A673 (cell line): ENCODE results near the gene FBXO48. TPM values are rescaled to one million over a fixed set of nuclear protein-coding genes. Genes with fewer than 3 reads are reported as not detected.

Experiments
- BruUV-seq: library from RNA; stranded (reverse); fragments of 400-500 nt; replicated peaks from 2 replicates; lab custom pipeline; 2021; lab: Mats Ljungman, UMichigan
- CTCF ChIA-PET: fragments of 300-600 bp; sonication (Branson Sonifier 250); formaldehyde crosslinking; loops from one replicate; lab custom pipeline; 2022; ENCODE audit warnings: antibody characterized with exemption; lab: Charles Lee
- POLR2A ChIA-PET: fragments of 300-600 bp; sonication (Branson Sonifier 250); formaldehyde crosslinking; loops from one replicate; lab custom pipeline; 2022; ENCODE audit warnings: antibody characterized with exemption; ENCODE audit not compliant: low non-redundant PET; lab: Charles Lee
- DNase-seq: peaks from one replicate; pipeline ENCODE4 v3.0.0-alpha.2; 2015; ENCODE audit warnings: low spot score
- H3K27ac ChIP-seq: fragments of 200-600 bp; sonication (generic); 2 replicates; pipeline ENCODE4 v1.5.1; 2016; ENCODE audit warnings: mixed run types, low read depth, mild to moderate bottlenecking, mixed read lengths, antibody characterized with exemption, low read length; ENCODE audit not compliant: poor library complexity, severe bottlenecking
- H3K27me3 ChIP-seq: fragments of 200-600 bp; sonication (generic); replicated peaks from 2 replicates; pipeline ENCODE4 v1.6.1; 2017; ENCODE audit warnings: mixed run types, low read depth, mild to moderate bottlenecking, mixed read lengths, antibody characterized with exemption, low read length; ENCODE audit not compliant: insufficient read depth, poor library complexity
- H3K36me3 ChIP-seq: fragments of 200-600 bp; sonication (generic); 2 replicates; pipeline ENCODE4 v1.6.1; 2016; ENCODE audit warnings: mixed run types, mild to moderate bottlenecking, mixed read lengths, antibody characterized with exemption, low read length; ENCODE audit not compliant: insufficient read depth, poor library complexity, severe bottlenecking
- H3K4me1 ChIP-seq: fragments of 200-600 bp; sonication (generic); 2 replicates; pipeline ENCODE4 v1.6.1; 2017; ENCODE audit warnings: mixed run types, mild to moderate bottlenecking, mixed read lengths, antibody characterized with exemption, low read length; ENCODE audit not compliant: insufficient read depth, poor library complexity, severe bottlenecking
- H3K4me3 ChIP-seq: fragments of 200-600 bp; sonication (generic); 2 replicates; pipeline ENCODE4 v1.5.1; 2016; ENCODE audit warnings: low read depth, mixed run types, mild to moderate bottlenecking, mixed read lengths, low read length; ENCODE audit not compliant: poor library complexity, severe bottlenecking
- H3K9me3 ChIP-seq: fragments of 200-600 bp; sonication (generic); 2 replicates; pipeline ENCODE4 v1.6.1; 2016; ENCODE audit warnings: mixed run types, low read depth, mild to moderate bottlenecking, mixed read lengths, antibody characterized with exemption, low read length; ENCODE audit not compliant: poor library complexity, severe bottlenecking
- EZH2 ChIP-seq: fragments of 200-600 bp; sonication (generic); IDR thresholded peaks from 2 replicates; pipeline ENCODE4 v1.6.1; 2017; ENCODE audit warnings: borderline replicate concordance, low read depth, mild to moderate bottlenecking, mixed read lengths, antibody characterized with exemption, low read length; ENCODE audit not compliant: poor library complexity, severe bottlenecking
- intact Hi-C: fragments of 100-400 bp; cut with micrococcal nuclease; formaldehyde crosslinking; loops from one replicate; pipeline ENCODE4 v1.10.0; 2022; ENCODE audit not compliant: unreplicated experiment
- total RNA-seq: library from RNA; stranded (reverse); gene quantifications from 2 replicates; pipeline ENCODE4 v1.2.3, GENCODE V29; 2021
- TF ChIP-seq, protein P1 (sequence below): fragments of 300-800, 200-600 bp; sonication (generic); conservative IDR thresholded peaks from 2 replicates; pipeline ENCODE4 v1.5.1; 2017; ENCODE audit warnings: low read depth, mild to moderate bottlenecking, antibody characterized with exemption, low read length, moderate library complexity, mixed read lengths

Gene FBXO48
- total RNA-seq, 1 experiment from 2014 or later = 2.0 TPM

DNA sequence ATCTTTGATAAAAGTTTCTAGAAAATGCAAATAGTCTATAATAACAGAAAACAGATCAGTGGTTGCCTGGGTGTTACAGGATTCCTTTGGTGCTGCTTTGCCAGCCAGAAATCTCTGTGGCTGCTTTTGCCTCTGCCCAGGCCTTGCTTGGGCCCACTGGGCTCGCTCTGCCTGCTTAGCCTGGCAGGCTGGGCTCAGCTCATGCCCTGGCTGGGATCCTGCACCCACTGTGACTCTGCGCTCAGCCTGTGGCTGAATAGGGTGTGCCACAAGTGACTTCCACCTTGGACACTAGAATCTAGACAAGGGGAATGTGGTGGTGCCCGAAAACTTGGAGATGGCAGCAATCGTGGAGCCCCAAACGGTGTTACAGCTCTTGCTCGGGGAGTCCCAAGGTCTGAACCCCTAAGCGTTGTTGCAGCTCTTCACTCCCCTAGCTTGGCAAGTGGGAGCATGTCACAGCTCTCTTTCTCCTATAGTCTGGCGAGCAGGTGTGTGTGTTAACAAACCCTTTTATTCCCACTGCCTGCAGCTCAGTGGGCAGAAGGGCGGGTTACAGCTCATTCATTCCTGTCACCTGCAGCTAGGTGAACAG is 50.9 kb downstream of the FBXO48 start:
- CTCF ChIA-PET = no interaction called here
- Histone ChIP-seq H3K27me3 (no peaks in the 10 kb centered on the region), H3K36me3 (no peaks in the 10 kb centered on the region), H3K27ac (no peak overlapping the region), H3K4me3 (no peak overlapping the region), H3K4me1 (no peaks in the 10 kb centered on the region), H3K9me3 (no peaks in the 10 kb centered on the region)
- no TSS peak for BruUV-seq
- no peak for DNase-seq
- POLR2A ChIA-PET = no interaction called here
- TF ChIP-seq EZH2 = no peak
- TF ChIP-seq, protein P1, sequence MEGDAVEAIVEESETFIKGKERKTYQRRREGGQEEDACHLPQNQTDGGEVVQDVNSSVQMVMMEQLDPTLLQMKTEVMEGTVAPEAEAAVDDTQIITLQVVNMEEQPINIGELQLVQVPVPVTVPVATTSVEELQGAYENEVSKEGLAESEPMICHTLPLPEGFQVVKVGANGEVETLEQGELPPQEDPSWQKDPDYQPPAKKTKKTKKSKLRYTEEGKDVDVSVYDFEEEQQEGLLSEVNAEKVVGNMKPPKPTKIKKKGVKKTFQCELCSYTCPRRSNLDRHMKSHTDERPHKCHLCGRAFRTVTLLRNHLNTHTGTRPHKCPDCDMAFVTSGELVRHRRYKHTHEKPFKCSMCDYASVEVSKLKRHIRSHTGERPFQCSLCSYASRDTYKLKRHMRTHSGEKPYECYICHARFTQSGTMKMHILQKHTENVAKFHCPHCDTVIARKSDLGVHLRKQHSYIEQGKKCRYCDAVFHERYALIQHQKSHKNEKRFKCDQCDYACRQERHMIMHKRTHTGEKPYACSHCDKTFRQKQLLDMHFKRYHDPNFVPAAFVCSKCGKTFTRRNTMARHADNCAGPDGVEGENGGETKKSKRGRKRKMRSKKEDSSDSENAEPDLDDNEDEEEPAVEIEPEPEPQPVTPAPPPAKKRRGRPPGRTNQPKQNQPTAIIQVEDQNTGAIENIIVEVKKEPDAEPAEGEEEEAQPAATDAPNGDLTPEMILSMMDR = no peak
- intact Hi-C loops = no loop called here

DNA sequence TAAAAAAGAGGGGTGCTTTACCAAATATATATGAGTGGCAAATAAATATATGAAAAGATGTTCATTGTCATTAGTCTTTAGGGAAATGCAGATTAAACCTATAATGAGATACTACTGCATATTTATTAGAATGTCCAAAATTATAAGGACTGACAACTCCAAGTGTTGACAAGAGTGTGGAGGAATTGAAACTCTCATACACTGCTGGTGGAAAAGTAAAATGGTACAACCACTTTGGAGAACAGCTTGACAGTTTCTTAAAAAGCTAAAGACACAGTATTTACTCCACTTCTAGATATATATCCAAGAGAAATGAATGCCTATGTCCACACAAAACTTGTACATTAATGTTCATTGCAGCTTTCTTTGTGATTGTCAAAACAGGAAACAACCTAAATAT is 51.6 kb downstream of the FBXO48 start:
- H3K27me3 ChIP-seq = no peaks in the 10 kb centered on the region
- no TSS peak for BruUV-seq
- no peaks in the 10 kb centered on the region for H3K36me3 ChIP-seq
- no peaks in the 10 kb centered on the region for H3K9me3 ChIP-seq
- DNase-seq = no peak
- H3K4me3 ChIP-seq = no peak overlapping the region
- no peak for TF ChIP-seq EZH2
- TF ChIP-seq, protein P1 = no peak
- H3K4me1 ChIP-seq = no peaks in the 10 kb centered on the region
- intact Hi-C loops = no loop called here
- POLR2A ChIA-PET = no interaction called here
- CTCF ChIA-PET = no interaction called here
- no peak overlapping the region for H3K27ac ChIP-seq

DNA sequence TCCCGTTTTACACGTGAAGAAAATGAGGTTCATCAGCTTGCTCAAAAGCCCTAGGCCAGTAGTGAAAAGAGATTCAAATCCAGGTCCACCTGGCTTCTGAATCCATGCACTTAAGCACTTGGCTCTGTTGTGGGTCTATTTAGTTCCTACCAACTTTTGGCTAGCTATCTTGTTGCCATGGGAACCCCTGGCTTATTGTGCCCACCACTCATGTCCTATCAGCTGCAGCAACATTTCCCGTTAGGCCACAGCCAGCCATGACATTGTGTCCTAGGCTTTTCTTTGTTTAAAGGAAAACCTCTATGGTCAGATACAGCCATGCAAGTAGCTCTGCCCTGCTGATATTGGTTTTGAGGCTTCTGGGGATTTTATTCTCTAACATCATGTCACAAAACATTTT is 52.2 kb downstream of the FBXO48 start:
- intact Hi-C loops = no loop called here
- BruUV-seq = no TSS peak
- TF ChIP-seq, protein P1 = no peak
- no peak for TF ChIP-seq EZH2
- no peaks in the 10 kb centered on the region for H3K4me1 ChIP-seq
- no peak for DNase-seq
- ChIA-PET CTCF (no interaction called here), POLR2A (no interaction called here)
- H3K27me3 ChIP-seq = no peaks in the 10 kb centered on the region
- H3K9me3 ChIP-seq = no peaks in the 10 kb centered on the region
- no peak overlapping the region for H3K27ac ChIP-seq
- H3K4me3 ChIP-seq = no peak overlapping the region
- H3K36me3 ChIP-seq = no peaks in the 10 kb centered on the region
